H1 (cell line): Measurements from ENCODE around the gene COL6A2.

Experiments
- CEBPB ChIP-seq: IDR thresholded peaks from 2 replicates; pipeline ENCODE4 v1.6.1; 2012; ENCODE audit warnings: low read depth, low read length
- FOSL1 ChIP-seq: IDR thresholded peaks from 2 replicates; pipeline ENCODE4 v1.6.1; 2011; ENCODE audit warnings: mild to moderate bottlenecking, low read depth, low read length, moderate library complexity; ENCODE audit not compliant: insufficient read depth
- TF ChIP-seq, protein P1 (sequence below), 3 experiments: IDR thresholded peaks; 1 replicate in 2 of 3; 2 replicates in 1 of 3; pipeline versions ENCODE4 v1.5.1 to v1.6.1; 2011; ENCODE audit warnings: low read length in 3 of 3, mild to moderate bottlenecking in 3 of 3, inconsistent platforms in 2 of 3, low read depth in 1 of 3, moderate library complexity in 1 of 3; ENCODE audit not compliant: insufficient read depth in 1 of 3; ENCODE audit errors: control extremely low read depth in 1 of 3

DNA sequence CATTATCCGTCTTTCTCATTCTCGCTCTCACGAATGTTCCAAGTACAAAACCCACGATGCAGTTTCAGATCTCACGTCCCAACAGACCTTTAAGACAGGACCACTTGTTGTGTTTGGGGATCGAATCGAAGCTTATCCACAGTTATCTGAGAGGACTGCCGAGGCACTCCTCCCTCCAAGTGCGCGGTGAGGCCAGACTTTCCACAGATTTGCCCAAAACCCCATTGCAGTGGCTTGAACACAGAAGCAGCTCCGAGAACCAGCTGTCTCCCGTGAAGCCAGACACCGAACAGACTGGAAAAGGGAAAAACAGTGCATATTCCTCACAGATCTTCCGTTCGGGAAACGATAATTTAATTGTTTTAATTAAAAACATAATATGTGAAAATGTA is 46.5 kb upstream of the COL6A2 start:
- TF ChIP-seq, protein P1, sequence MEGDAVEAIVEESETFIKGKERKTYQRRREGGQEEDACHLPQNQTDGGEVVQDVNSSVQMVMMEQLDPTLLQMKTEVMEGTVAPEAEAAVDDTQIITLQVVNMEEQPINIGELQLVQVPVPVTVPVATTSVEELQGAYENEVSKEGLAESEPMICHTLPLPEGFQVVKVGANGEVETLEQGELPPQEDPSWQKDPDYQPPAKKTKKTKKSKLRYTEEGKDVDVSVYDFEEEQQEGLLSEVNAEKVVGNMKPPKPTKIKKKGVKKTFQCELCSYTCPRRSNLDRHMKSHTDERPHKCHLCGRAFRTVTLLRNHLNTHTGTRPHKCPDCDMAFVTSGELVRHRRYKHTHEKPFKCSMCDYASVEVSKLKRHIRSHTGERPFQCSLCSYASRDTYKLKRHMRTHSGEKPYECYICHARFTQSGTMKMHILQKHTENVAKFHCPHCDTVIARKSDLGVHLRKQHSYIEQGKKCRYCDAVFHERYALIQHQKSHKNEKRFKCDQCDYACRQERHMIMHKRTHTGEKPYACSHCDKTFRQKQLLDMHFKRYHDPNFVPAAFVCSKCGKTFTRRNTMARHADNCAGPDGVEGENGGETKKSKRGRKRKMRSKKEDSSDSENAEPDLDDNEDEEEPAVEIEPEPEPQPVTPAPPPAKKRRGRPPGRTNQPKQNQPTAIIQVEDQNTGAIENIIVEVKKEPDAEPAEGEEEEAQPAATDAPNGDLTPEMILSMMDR (IDR thresholded peaks at IDR 0.05; ENCODE audit: control extremely low read depth in 1 of 3, insufficient read depth in 1 of 3, low read depth in 1 of 3, low read length in 3 of 3): no peak
- no peak for TF ChIP-seq FOSL1
- no peak for TF ChIP-seq CEBPB
